Stomach (tissue), 9 donors: ENCODE data around the gene ARHGAP22. TPM values are rescaled to one million over a fixed set of nuclear protein-coding genes. Genes with fewer than 3 reads are reported as not detected.
A peak's percentile ranks its signal among the peaks of the same experiment; 100 is the strongest.

ENCODE experiments used
- DNase-seq, 2 donors: peaks; one replicate each; pipeline versions ENCODE4 v3.0.0 to v3.0.0-alpha.2; 2013 to 2019
- H3K27ac ChIP-seq, 5 donors: fragments of 200-600 bp in 4 of 5; sonication (generic) in 4 of 5; one replicate each; pipeline ENCODE4 v1.5.1; 2013 to 2019; ENCODE audit warnings: mild to moderate bottlenecking in 1 of 5, moderate library complexity in 1 of 5
- H3K27me3 ChIP-seq, 3 donors: fragments of 200-600 bp; sonication (generic); one replicate each; pipeline ENCODE4 v1.5.1; 2017 to 2019; ENCODE audit warnings: mixed run types in 1 of 3
- H3K36me3 ChIP-seq, 4 donors: fragments of 200-600 bp; sonication (generic); 1 replicate in 3 of 4; 2 replicates in 1 of 4; pipeline ENCODE4 v1.5.1; 2016 to 2019
- H3K4me1 ChIP-seq, 4 donors: fragments of 200-600 bp; sonication (generic); one replicate each; pipeline ENCODE4 v1.5.1; 2016 to 2019
- H3K4me3 ChIP-seq, 4 donors: fragments of 200-600 bp; sonication (generic) in 3 of 4; one replicate each; pipeline ENCODE4 v1.5.1; 2016 to 2019; ENCODE audit warnings: mild to moderate bottlenecking in 1 of 4
- H3K9me3 ChIP-seq, 4 donors: fragments of 200-600 bp; sonication (generic); one replicate each; pipeline ENCODE4 v1.5.1; 2016 to 2019
- CTCF ChIP-seq, 7 experiments: fragments of 450-650 bp in 4 of 7; fragments of 200-600 bp in 3 of 7; sonication (generic) in 3 of 7; IDR thresholded peaks; one replicate each; pipeline ENCODE4 v1.5.1; 2016 to 2019; ENCODE audit warnings: antibody characterized with exemption in 7 of 7, control low read depth in 2 of 7, mild to moderate bottlenecking in 1 of 7
- EP300 ChIP-seq: sonication (generic); formaldehyde crosslinking; IDR thresholded peaks from one replicate; pipeline ENCODE4 v1.6.1; 2017; ENCODE audit warnings: antibody characterized with exemption
- POLR2A ChIP-seq, 4 donors: fragments of 450-650 bp; IDR thresholded peaks; one replicate each; pipeline ENCODE4 v1.6.1; 2016; ENCODE audit warnings: antibody characterized with exemption in 4 of 4, control low read depth in 2 of 4, mild to moderate bottlenecking in 1 of 4, moderate library complexity in 1 of 4
- POLR2AphosphoS5 ChIP-seq, 3 donors: sonication (generic); formaldehyde crosslinking; IDR thresholded peaks; one replicate each; pipeline ENCODE4 v1.6.1; 2016; ENCODE audit warnings: antibody characterized with exemption in 3 of 3
- WGBS, 5 donors: extraction: QIAGEN DNeasy Blood & Tissue Kit in 3 of 5; methylation state at CpG; one replicate each; pipeline versions ENCODE4 v1.1.5 to v1.1.7; 2013 to 2018; 5-methylcytosine and 5-hydroxymethylcytosine counted together
- intact Hi-C: fragments of 100-400 bp; cut with DNase I; formaldehyde crosslinking; loops from one replicate; pipeline ENCODE4 v1.15.1; 2023; ENCODE audit warnings: low total_unique reads
- polyA plus RNA-seq, 3 donors: library from polyadenylated mRNA; stranded (reverse); fragments of 200-250 nt; gene quantifications; one replicate each; pipeline ENCODE4 v1.2.3, GENCODE V29; 2013
- total RNA-seq, 5 donors: library from RNA; depleted of rRNA; stranded (reverse); fragments of >200 nt; gene quantifications; one replicate each; pipeline versions ENCODE4 v1.1.0 to v1.2.3, GENCODE V29; 2014 to 2016
- donor health status: healthy with polysubstance abuse.
- donor health status: Bipolar disorder and iron deficiency.
- donor health status: healthy.

ARHGAP22 gene
- total and polyA plus RNA-seq, 8 donors: 1.3 to 28.6 (median 2.2) TPM; not detected in 1

- Histone ChIP-seq H3K9me3 (no peaks in the 10 kb centered on the region), H3K4me3 (no peak overlapping the region), H3K27me3 (peaks cover 0 to 8% (median 5%) of the 10 kb centered on the region in 3 donors), H3K36me3 (no peaks in the 10 kb centered on the region), H3K27ac (no peak overlapping the region), H3K4me1 (no peaks in the 10 kb centered on the region)
- DNase-seq: peak in 1 of 2 donors; percentile 17
- TF ChIP-seq CTCF (IDR thresholded peaks at IDR 0.05) (no peak), EP300 (no peak), POLR2A (IDR thresholded peaks at IDR 0.05) (no peak), POLR2AphosphoS5 (IDR thresholded peaks at IDR 0.05) (no peak)
- whole genome bisulfite sequencing, 5 donors: 57 to 76% (median 61%) methylated on average over 9 of the region's 9 CpGs
- intact Hi-C loops: no loop called here
Observed at GRCh38 chr10:48476279-48476982, 128.4 kb downstream of the ARHGAP22 start.

- DNase-seq: no peak
- H3K9me3 ChIP-seq: no peaks in the 10 kb centered on the region
- TF ChIP-seq POLR2A (IDR thresholded peaks at IDR 0.05) (no peak), EP300 (no peak), CTCF (IDR thresholded peaks at IDR 0.05) (no peak), POLR2AphosphoS5 (IDR thresholded peaks at IDR 0.05) (no peak)
Observed at GRCh38 chr10:48475943-48476278, 129.0 kb downstream of the ARHGAP22 start.

GRCh38 chr10:48474765-48475365, 130.0 kb downstream of the ARHGAP22 start:
- H3K36me3 ChIP-seq: no peaks in the 10 kb centered on the region
- intact Hi-C loops: no loop called here
- H3K27me3 ChIP-seq: peaks cover 0 to 11% (median 5%) of the 10 kb centered on the region in 3 donors
- H3K27ac ChIP-seq: no peak overlapping the region
- no peaks in the 10 kb centered on the region for H3K4me1 ChIP-seq
- 90 to 96% (median 90%) methylated on average over 3 of the region's 3 CpGs for WGBS, 5 donors
- H3K4me3 ChIP-seq: no peak overlapping the region
- DNase-seq: no peak
- H3K9me3 ChIP-seq: no peaks in the 10 kb centered on the region
- TF ChIP-seq POLR2A (IDR thresholded peaks at IDR 0.05) (no peak), CTCF (IDR thresholded peaks at IDR 0.05) (no peak)

More at GRCh38 chr10:48475943-48476278, 129.0 kb downstream of the ARHGAP22 start:
- Histone ChIP-seq H3K36me3 (no peaks in the 10 kb centered on the region), H3K4me3 (no peak overlapping the region), H3K27me3 (peaks cover 0 to 11% (median 5%) of the 10 kb centered on the region in 3 donors), H3K27ac (no peak overlapping the region), H3K4me1 (no peaks in the 10 kb centered on the region)
- intact Hi-C loops: no loop called here
- WGBS, 5 donors: 78 to 98% (median 82%) methylated on average over 4 of the region's 4 CpGs

- Histone ChIP-seq H3K4me3 (no peak overlapping the region), H3K36me3 (no peaks in the 10 kb centered on the region), H3K27ac (no peak overlapping the region), H3K27me3 (peaks cover 0 to 6% (median 0%) of the 10 kb centered on the region in 3 donors), H3K9me3 (no peaks in the 10 kb centered on the region), H3K4me1 (no peaks in the 10 kb centered on the region)
- DNase-seq: peak in 1 of 2 donors; percentile 21
- intact Hi-C loops: no loop called here
- WGBS, 5 donors: 78 to 94% (median 91%) methylated on average over 5 of the region's 5 CpGs
- no peak for TF ChIP-seq CTCF (IDR thresholded peaks at IDR 0.05)
- no peak for TF ChIP-seq EP300
- no peak for TF ChIP-seq POLR2A (IDR thresholded peaks at IDR 0.05)
- no peak for TF ChIP-seq POLR2AphosphoS5 (IDR thresholded peaks at IDR 0.05)
Observed at GRCh38 chr10:48473704-48474103, 131.2 kb downstream of the ARHGAP22 start.
